Endothelial cell of umbilical vein (primary cell): ENCODE measurements around the gene BDP1. TPM values are rescaled to one million over a fixed set of nuclear protein-coding genes. Genes with fewer than 3 reads are reported as not detected.
"Not testable (repeated sequence)": the region's sequence is repeated elsewhere in the genome, so short reads cannot be mapped to it uniquely, and the experiment has no call there.

ENCODE experiments used
- BruUV-seq: library from RNA; stranded (reverse); fragments of 400-500 nt; replicated peaks from 2 replicates; lab custom pipeline; 2021; lab: Mats Ljungman, UMichigan
- CTCF ChIA-PET: fragments of 300-600, 350-600 bp; sonication (Branson Sonifier 250); formaldehyde crosslinking; loops from one replicate; lab custom pipeline; 2021; ENCODE audit warnings: antibody characterized with exemption, inconsistent platforms; lab: Charles Lee
- POLR2A ChIA-PET: fragments of 300-600, 350-600 bp; sonication (Branson Sonifier 250); formaldehyde crosslinking; loops from one replicate; lab custom pipeline; 2021; ENCODE audit warnings: antibody characterized with exemption, inconsistent platforms; lab: Charles Lee
- DNase-seq: peaks from one replicate; pipeline ENCODE4 v3.0.0-alpha.2; 2011; ENCODE audit warnings: low read depth, low spot score
- FAIRE-seq: peaks from 2 replicates; lab custom pipeline; 2011; peaks lifted over from hg19 to GRCh38; lab: Jason Lieb, UNC
- H2AFZ ChIP-seq: 2 replicates; pipeline ENCODE4 v1.6.0; 2012; ENCODE audit warnings: low read depth, low read length, control low read depth, inconsistent platforms
- H3K27ac ChIP-seq: 2 replicates; pipeline ENCODE4 v1.5.1; 2011; ENCODE audit warnings: low read depth, mild to moderate bottlenecking, control low read depth, low read length, moderate library complexity; ENCODE audit not compliant: insufficient read depth
- H3K27me3 ChIP-seq, 2 experiments: 2 replicates each; pipeline versions ENCODE4 v1.6.0 to v1.6.1; 2011; ENCODE audit warnings: low read length in 2 of 2, mixed read lengths in 1 of 2; ENCODE audit not compliant: control insufficient read depth in 2 of 2, insufficient read depth in 2 of 2
- H3K36me3 ChIP-seq, 2 experiments: 2 replicates in 1 of 2; 3 replicates in 1 of 2; pipeline ENCODE4 v1.5.1; 2011; ENCODE audit warnings: low read length in 2 of 2, mild to moderate bottlenecking in 1 of 2, moderate library complexity in 1 of 2; ENCODE audit not compliant: control insufficient read depth in 2 of 2, insufficient read depth in 2 of 2; ENCODE audit errors: extremely low read depth in 1 of 2
- H3K4me1 ChIP-seq: 3 replicates; pipeline ENCODE4 v1.5.1; 2011; ENCODE audit warnings: mild to moderate bottlenecking, low read length; ENCODE audit not compliant: control insufficient read depth, insufficient read depth; ENCODE audit errors: extremely low read depth
- H3K4me2 ChIP-seq: 2 replicates; pipeline ENCODE4 v1.6.1; 2011; ENCODE audit warnings: low read length, control low read depth, mixed read lengths; ENCODE audit not compliant: insufficient read depth
- H3K4me3 ChIP-seq, 3 experiments: fragments of 200-600 bp in 1 of 3; sonication (generic), shearing (Covaris generic) in 1 of 3; replicated peaks in 1 of 3; 2 replicates each; pipeline ENCODE4 v1.5.1; 2011 to 2016; ENCODE audit warnings: control low read depth in 3 of 3, low read length in 3 of 3, mild to moderate bottlenecking in 2 of 3, inconsistent platforms in 1 of 3, low read depth in 1 of 3, moderate library complexity in 1 of 3; ENCODE audit not compliant: insufficient read depth in 1 of 3
- H3K79me2 ChIP-seq: 2 replicates; pipeline ENCODE4 v1.6.0; 2012; ENCODE audit warnings: low read length, inconsistent platforms; ENCODE audit not compliant: control insufficient read depth, insufficient read depth
- H3K9ac ChIP-seq: replicated peaks from 2 replicates; pipeline ENCODE3; 2011; ENCODE audit warnings: low read length, control low read depth; ENCODE audit not compliant: insufficient read depth; ENCODE audit errors: extremely low read depth
- H3K9me1 ChIP-seq: replicated peaks from 3 replicates; pipeline ENCODE4 v1.6.0; 2011; ENCODE audit warnings: mild to moderate bottlenecking, low read length; ENCODE audit not compliant: control insufficient read depth, insufficient read depth; ENCODE audit errors: extremely low read depth
- H3K9me3 ChIP-seq: replicated peaks from 2 replicates; pipeline ENCODE4 v1.5.1; 2012; ENCODE audit warnings: low read length, inconsistent platforms; ENCODE audit not compliant: control insufficient read depth, insufficient read depth
- H4K20me1 ChIP-seq: replicated peaks from 2 replicates; pipeline ENCODE3; 2011; ENCODE audit warnings: mild to moderate bottlenecking, low read length; ENCODE audit not compliant: control insufficient read depth, insufficient read depth; ENCODE audit errors: extremely low read depth
- CTCF ChIP-seq, 2 donors: IDR thresholded peaks; 1 replicate in 1 of 2; 2 replicates in 1 of 2; pipeline ENCODE4 v1.5.1; 2011; ENCODE audit warnings: low read length in 2 of 2, mild to moderate bottlenecking in 2 of 2, moderate library complexity in 2 of 2, control low read depth in 1 of 2, inconsistent platforms in 1 of 2, low read depth in 1 of 2; ENCODE audit not compliant: insufficient read depth in 1 of 2; ENCODE audit errors: extremely low read depth in 1 of 2
- EZH2 ChIP-seq: IDR thresholded peaks from 2 replicates; pipeline ENCODE4 v1.6.1; 2012; ENCODE audit warnings: borderline replicate concordance, low read depth, mild to moderate bottlenecking, moderate library complexity, low read length, inconsistent platforms; ENCODE audit not compliant: severe bottlenecking
- FOS ChIP-seq: IDR thresholded peaks from 2 replicates; pipeline ENCODE4 v1.6.1; 2011; ENCODE audit warnings: mild to moderate bottlenecking, low read length, moderate library complexity, borderline replicate concordance; ENCODE audit not compliant: insufficient read depth
- GATA2 ChIP-seq: IDR thresholded peaks from 2 replicates; pipeline ENCODE4 v1.7.0; 2011; ENCODE audit warnings: low read depth, mild to moderate bottlenecking, moderate library complexity, mixed read lengths, low read length; ENCODE audit not compliant: insufficient read length, insufficient read depth
- JUN ChIP-seq: IDR thresholded peaks from 2 replicates; pipeline ENCODE4 v1.6.1; 2011; ENCODE audit warnings: borderline replicate concordance, low read depth; ENCODE audit not compliant: insufficient read length, insufficient read depth
- MYC ChIP-seq: IDR thresholded peaks from one replicate; pipeline ENCODE4 v1.6.1; 2011; ENCODE audit warnings: mild to moderate bottlenecking, low read depth, low read length
- POLR2A ChIP-seq: IDR thresholded peaks from 2 replicates; pipeline ENCODE4 v1.6.1; 2012; ENCODE audit warnings: low read depth, mild to moderate bottlenecking, control low read depth, low read length
- POLR2AphosphoS5 ChIP-seq: IDR thresholded peaks from 2 replicates; pipeline ENCODE4 v1.6.1; 2012; ENCODE audit warnings: low read depth, mild to moderate bottlenecking, control low read depth, low read length, moderate library complexity; ENCODE audit not compliant: insufficient read depth
- dilution Hi-C: fragments of 300-500 bp; cut with MboI; formaldehyde crosslinking; loops from one replicate; pipeline ENCODE4 v1.15.0; 2019; ENCODE audit warnings: low sequenced_read_pairs; ENCODE audit not compliant: extremely low pct_ligation_motif_present
- intact Hi-C: fragments of 100-400 bp; cut with micrococcal nuclease; formaldehyde crosslinking; loops from one replicate; pipeline ENCODE4 v1.10.0; 2022
- polyA plus RNA-seq, 4 experiments: library from polyadenylated mRNA; depleted of rRNA in 3 of 4; stranded (reverse) in 3 of 4; unstranded in 1 of 4; fragments of >200 nt; gene quantifications; 2 replicates each; pipeline versions ENCODE4 v1.2.1 to v1.2.3, GENCODE V29; 2011 to 2012; ENCODE audit warnings: missing spikeins in 1 of 4
- total RNA-seq: library from RNA; stranded (reverse); gene quantifications from 2 replicates; pipeline ENCODE4 v1.2.3, GENCODE V29; 2021
- TF ChIP-seq, protein P1 (sequence below): IDR thresholded peaks from 2 replicates; pipeline ENCODE4 v1.6.1; 2011; ENCODE audit not compliant: insufficient read depth, insufficient read length

The BDP1 gene
- total and polyA plus RNA-seq, 2 donors (not counting 3 experiments of a cell fraction or from before 2014, with no cell fraction given): 4.5 to 27.5 TPM

GRCh38 chr5:71492817-71493615, 37.6 kb downstream of the BDP1 start:
- no peak for FAIRE-seq
- POLR2A ChIA-PET: no interaction called here

GRCh38 chr5:71494202-71494601, 38.8 kb downstream of the BDP1 start:
- dilution Hi-C loops, FAIRE-seq, H3K9ac ChIP-seq, BruUV-seq, H3K27ac ChIP-seq, POLR2A ChIA-PET, H3K4me2 ChIP-seq, H3K9me3 ChIP-seq, H3K4me1 ChIP-seq, H2AFZ ChIP-seq, H3K4me3 ChIP-seq, DNase-seq, H3K27me3 ChIP-seq, H4K20me1 ChIP-seq, intact Hi-C loops, H3K9me1 ChIP-seq, H3K79me2 ChIP-seq: not testable (repeated sequence)
- H3K36me3 ChIP-seq: peaks cover 4 to 13% of the 10 kb centered on the region in 2 experiments
- CTCF ChIA-PET: interaction anchor here (0.9 to 2.8 kb wide), 4 partner anchors 10 to 20 kb away, joined by 3 to 17 read pairs (median 3); no protein-coding TSS in a partner anchor

More at GRCh38 chr5:71492817-71493615, 37.6 kb downstream of the BDP1 start:
- Histone ChIP-seq H2AFZ (no peak overlapping the region), H3K27me3 (no peaks in the 10 kb centered on the region), H3K4me1 (no peaks in the 10 kb centered on the region), H3K36me3 (peaks cover 4 to 13% of the 10 kb centered on the region in 2 experiments), H3K9me1 (no peaks in the 10 kb centered on the region), H3K27ac (no peak overlapping the region), H3K4me3 (no peak overlapping the region), H3K9me3 (no peaks in the 10 kb centered on the region), H4K20me1 (no peaks in the 10 kb centered on the region), H3K79me2 (peaks cover 10% of the 10 kb centered on the region), H3K4me2 (no peak overlapping the region), H3K9ac (no peak overlapping the region)
- dilution Hi-C loops (no loop called here), intact Hi-C loops (no loop called here)
- CTCF ChIA-PET: interaction anchor here (0.9 to 2.8 kb wide), 3 partner anchors 10 to 17 kb away, joined by 3 to 17 read pairs (median 3); no protein-coding TSS in a partner anchor
- BruUV-seq: no TSS peak
- no peak for DNase-seq
- TF ChIP-seq POLR2A (no peak), FOS (no peak), CTCF (IDR thresholded peaks at IDR 0.05; ENCODE audit: extremely low read depth in 1 of 2, insufficient read depth in 1 of 2, low read depth in 1 of 2, low read length in 2 of 2) (no peak), POLR2AphosphoS5 (no peak), MYC (no peak), GATA2 (no peak), EZH2 (no peak), JUN (no peak)
- TF ChIP-seq, protein P1, sequence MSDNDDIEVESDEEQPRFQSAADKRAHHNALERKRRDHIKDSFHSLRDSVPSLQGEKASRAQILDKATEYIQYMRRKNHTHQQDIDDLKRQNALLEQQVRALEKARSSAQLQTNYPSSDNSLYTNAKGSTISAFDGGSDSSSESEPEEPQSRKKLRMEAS: no peak
